Cardiac muscle cell (in vitro differentiated cells and primary cell): ENCODE data around the gene TMED10. TPM values are rescaled to one million over a fixed set of nuclear protein-coding genes. Genes with fewer than 3 reads are reported as not detected.
A peak's percentile ranks its signal among the peaks of the same experiment; 100 is the strongest.

Source experiments
- DNase-seq, 2 donors: peaks; one replicate each; pipeline versions ENCODE4 v3.0.0 to v3.0.0-alpha.2; 2010 to 2017; ENCODE audit warnings: low read depth in 1 of 2, low spot score in 1 of 2
- H3K27ac ChIP-seq: fragments of 200-600 bp; sonication (generic); 2 replicates; pipeline ENCODE4 v1.5.1; 2016
- H3K27me3 ChIP-seq: fragments of 200-600 bp; sonication (generic); 2 replicates; pipeline ENCODE4 v1.6.0; 2016; ENCODE audit warnings: control low read depth
- H3K36me3 ChIP-seq: fragments of 200-600 bp; sonication (generic); 2 replicates; pipeline ENCODE4 v1.5.1; 2016; ENCODE audit warnings: control low read depth
- H3K4me1 ChIP-seq: fragments of 200-600 bp; sonication (generic); 2 replicates; pipeline ENCODE4 v1.8.1; 2017; ENCODE audit warnings: low read depth, mild to moderate bottlenecking, mixed run types
- H3K4me3 ChIP-seq: fragments of 200-600 bp; sonication (generic); 2 replicates; pipeline ENCODE4 v1.5.1; 2016; ENCODE audit warnings: mild to moderate bottlenecking
- H3K9me3 ChIP-seq: fragments of 200-600 bp; sonication (generic); 2 replicates; pipeline ENCODE4 v1.5.1; 2017; ENCODE audit warnings: low read depth, mild to moderate bottlenecking, control low read depth
- polyA plus RNA-seq: library from polyadenylated mRNA; unstranded; fragments of >200 nt; fragmentation: Nextera tagmentation; extraction: Ambion mirVana; gene quantifications from 2 replicates; pipeline ENCODE4 v1.2.1, GENCODE V29; 2016
- total RNA-seq: library from RNA; depleted of rRNA; stranded (reverse); fragments of >200 nt; gene quantifications from 2 replicates; pipeline ENCODE4 v1.2.3, GENCODE V29; 2016
- TF ChIP-seq, protein P1 (sequence below): IDR thresholded peaks from 2 replicates; pipeline ENCODE4 v1.5.1; 2012; ENCODE audit warnings: low read depth, mild to moderate bottlenecking, low read length

TMED10 gene
- total and polyA plus RNA-seq, 2 experiments from 2014 or later = 158 to 295 TPM

DNA sequence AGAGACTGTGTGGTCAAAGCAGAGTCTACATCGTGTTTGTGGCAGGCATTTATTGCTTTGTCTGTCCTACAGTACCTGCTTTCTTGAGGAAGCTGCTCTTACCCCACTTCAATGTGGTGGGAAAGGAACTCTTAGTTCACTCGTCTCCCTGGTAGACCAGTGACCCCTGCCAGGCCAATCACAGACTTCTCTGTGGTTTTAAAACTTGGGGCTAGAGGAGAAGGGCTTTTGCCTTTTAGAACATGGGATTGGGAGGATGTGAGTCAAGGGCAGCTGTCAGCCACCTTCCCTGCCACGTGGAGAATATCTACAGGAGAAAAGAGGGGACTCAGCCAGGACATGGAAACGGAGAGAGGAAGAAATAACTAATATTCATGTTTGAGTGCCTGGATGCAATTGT, 36.8 kb upstream of the TMED10 start:
- Histone ChIP-seq H3K9me3 (no peaks in the 10 kb centered on the region), H3K36me3 (no peaks in the 10 kb centered on the region), H3K4me1 (no peaks in the 10 kb centered on the region), H3K27me3 (no peaks in the 10 kb centered on the region), H3K4me3 (no peak overlapping the region), H3K27ac (no peak overlapping the region)
- DNase-seq = no peak
- TF ChIP-seq, protein P1, sequence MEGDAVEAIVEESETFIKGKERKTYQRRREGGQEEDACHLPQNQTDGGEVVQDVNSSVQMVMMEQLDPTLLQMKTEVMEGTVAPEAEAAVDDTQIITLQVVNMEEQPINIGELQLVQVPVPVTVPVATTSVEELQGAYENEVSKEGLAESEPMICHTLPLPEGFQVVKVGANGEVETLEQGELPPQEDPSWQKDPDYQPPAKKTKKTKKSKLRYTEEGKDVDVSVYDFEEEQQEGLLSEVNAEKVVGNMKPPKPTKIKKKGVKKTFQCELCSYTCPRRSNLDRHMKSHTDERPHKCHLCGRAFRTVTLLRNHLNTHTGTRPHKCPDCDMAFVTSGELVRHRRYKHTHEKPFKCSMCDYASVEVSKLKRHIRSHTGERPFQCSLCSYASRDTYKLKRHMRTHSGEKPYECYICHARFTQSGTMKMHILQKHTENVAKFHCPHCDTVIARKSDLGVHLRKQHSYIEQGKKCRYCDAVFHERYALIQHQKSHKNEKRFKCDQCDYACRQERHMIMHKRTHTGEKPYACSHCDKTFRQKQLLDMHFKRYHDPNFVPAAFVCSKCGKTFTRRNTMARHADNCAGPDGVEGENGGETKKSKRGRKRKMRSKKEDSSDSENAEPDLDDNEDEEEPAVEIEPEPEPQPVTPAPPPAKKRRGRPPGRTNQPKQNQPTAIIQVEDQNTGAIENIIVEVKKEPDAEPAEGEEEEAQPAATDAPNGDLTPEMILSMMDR = no peak

DNA sequence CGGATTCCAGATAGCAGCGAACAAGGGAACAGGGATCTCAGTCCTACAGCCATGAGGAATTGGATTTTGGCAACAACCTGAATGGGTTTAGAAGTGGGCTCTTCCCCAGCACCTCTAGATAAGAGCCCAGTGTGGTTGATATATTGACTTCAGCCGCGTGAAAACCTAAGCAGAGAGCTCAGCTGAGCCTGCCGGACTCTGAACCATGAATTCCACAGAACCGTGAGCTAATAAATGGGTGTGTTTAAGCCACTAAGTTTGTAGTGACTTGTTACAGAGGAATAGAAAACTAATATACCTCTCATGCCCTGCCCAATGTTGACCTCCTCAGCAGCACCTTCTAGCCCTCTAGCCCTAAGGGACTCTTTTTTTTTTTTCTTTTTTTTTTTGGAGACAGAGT, 32.4 kb upstream of the TMED10 start:
- no peak overlapping the region for H3K27ac ChIP-seq
- no peaks in the 10 kb centered on the region for H3K27me3 ChIP-seq
- no peak for DNase-seq
- no peak overlapping the region for H3K4me3 ChIP-seq
- peaks cover 5% of the 10 kb centered on the region for H3K4me1 ChIP-seq
- no peaks in the 10 kb centered on the region for H3K36me3 ChIP-seq
- TF ChIP-seq, protein P1 = no peak
- H3K9me3 ChIP-seq = no peaks in the 10 kb centered on the region

DNA sequence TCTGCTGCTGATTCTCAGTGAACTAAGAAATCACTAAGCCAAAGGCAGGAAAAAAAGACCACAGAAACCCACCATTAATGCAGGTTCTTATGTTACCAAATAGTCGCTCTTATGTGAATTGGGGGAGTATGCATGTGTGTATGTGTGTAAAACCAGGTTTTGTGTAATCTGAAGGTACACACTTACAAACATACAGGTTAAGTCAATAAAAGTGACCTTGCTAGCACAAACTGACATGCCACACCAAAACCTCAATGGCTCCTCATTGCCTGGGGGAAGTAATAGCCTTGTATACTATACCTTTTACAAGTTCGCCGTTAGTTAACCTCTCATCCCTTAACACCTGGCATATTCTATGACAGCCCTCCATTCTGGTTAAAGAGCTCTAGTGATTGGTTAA, 29.8 kb upstream of the TMED10 start:
- no peak for DNase-seq
- Histone ChIP-seq H3K9me3 (no peaks in the 10 kb centered on the region), H3K27me3 (no peaks in the 10 kb centered on the region), H3K4me1 (peaks cover 8% of the 10 kb centered on the region), H3K36me3 (no peaks in the 10 kb centered on the region), H3K27ac (no peak overlapping the region), H3K4me3 (no peak overlapping the region)
- TF ChIP-seq, protein P1 = no peak

DNA sequence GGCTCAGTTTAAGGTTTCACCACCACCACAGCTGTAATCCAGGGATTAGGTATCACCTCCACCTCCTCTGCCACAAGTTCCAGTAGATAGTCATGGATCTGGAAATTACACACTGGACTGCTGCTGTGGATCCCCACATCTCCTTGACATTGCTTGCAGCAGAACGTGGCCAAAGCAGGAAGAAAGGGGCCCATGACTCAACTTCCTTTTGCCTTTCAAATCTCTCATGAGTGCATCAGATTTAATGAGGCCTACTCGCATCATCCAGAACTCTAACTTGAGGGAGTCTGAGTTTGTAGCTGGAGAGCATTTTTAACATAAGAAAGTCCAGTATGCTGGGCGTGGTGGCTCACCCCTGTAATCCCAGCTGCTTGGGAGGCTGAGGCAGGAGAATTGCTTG, 29.2 kb upstream of the TMED10 start:
- Histone ChIP-seq H3K36me3 (no peaks in the 10 kb centered on the region), H3K9me3 (no peaks in the 10 kb centered on the region), H3K4me3 (no peak overlapping the region), H3K27ac (no peak overlapping the region), H3K4me1 (peaks cover 8% of the 10 kb centered on the region), H3K27me3 (no peaks in the 10 kb centered on the region)
- TF ChIP-seq, protein P1 = no peak
- peak in 1 of 2 donors; percentile 50 for DNase-seq

- Histone ChIP-seq H3K4me1 (peaks cover 12% of the 10 kb centered on the region), H3K27ac (no peak overlapping the region), H3K27me3 (no peaks in the 10 kb centered on the region), H3K9me3 (no peaks in the 10 kb centered on the region), H3K4me3 (no peak overlapping the region), H3K36me3 (no peaks in the 10 kb centered on the region)
- TF ChIP-seq, protein P1 = no peak
- no peak for DNase-seq
Measured at GRCh38 chr14:75204116-75204515, 27.7 kb upstream of the TMED10 start.

GRCh38 chr14:75202657-75203056, 26.2 kb upstream of the TMED10 start:
- Histone ChIP-seq H3K4me1 (peaks cover 25% of the 10 kb centered on the region), H3K4me3 (no peak overlapping the region), H3K27me3 (no peaks in the 10 kb centered on the region), H3K27ac (no peak overlapping the region), H3K36me3 (no peaks in the 10 kb centered on the region), H3K9me3 (no peaks in the 10 kb centered on the region)
- TF ChIP-seq, protein P1 = no peak
- no peak for DNase-seq
